Measurements from ENCODE around the gene AFF3.
"Not testable (repeated sequence)": the region's sequence is repeated elsewhere in the genome, so short reads cannot be mapped to it uniquely, and the experiment has no call there.

AFF3 gene

DNA sequence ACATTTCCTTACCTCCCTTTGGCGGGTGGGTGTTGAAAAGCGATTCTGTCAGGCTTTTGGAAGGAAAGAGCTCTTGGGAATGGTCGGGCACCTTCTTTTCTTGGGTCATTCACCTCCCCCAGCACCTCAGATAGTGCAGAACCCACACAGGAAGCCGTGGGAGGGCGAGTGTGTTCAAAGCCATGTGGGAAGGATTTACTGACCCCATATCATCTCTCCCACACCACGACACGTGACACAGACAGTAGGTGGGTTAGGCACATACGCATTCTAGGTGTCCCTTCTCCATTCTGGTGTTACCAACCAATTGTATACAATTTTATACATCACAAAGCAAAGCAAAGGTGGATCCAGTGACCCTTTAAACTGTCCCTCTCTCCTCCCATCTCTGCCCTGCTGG lies 388.9 kb downstream of the AFF3 start:
- no peak for DNase-seq (ENCODE audit: low read depth)

DNA sequence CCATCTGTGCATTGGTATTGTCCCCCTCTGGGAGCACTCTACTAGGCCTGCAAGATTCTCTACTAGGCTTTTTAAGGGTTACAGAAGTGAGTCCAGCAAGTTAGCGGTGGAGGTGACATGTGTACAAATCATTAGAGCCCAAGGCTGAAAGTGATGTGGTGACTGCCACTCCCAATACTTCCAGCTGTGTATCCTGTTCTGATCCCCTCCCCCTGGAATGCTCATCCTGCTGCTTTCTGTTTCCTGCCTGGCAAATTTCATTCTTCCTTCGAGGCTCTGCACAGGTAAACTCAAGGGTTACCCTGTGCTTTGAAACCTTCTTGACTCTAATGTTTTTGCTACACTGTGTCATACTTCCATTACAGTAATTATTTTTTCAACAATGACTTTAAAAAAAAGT lies 394.0 kb downstream of the AFF3 start:
- DNase-seq (ENCODE audit: low read depth), result no peak

DNA sequence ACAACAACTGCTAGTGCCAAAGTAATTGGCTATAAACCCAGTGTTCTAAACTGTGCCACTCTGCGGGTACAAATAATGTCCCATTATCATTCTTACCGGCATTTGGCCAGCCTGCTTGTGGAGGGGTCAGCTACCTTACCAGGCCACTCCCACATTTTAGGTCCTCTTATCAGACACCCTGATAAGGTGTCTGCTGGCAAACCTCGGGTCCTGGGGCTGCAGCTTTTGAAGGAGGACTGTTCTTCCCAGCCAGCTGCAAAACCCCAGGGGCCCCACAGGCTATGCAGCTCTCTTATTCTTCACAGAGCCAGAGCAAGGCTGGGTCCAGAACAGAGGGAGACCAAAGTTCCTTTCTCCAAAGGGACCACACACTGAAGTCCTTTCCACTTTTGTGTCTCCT lies 394.5 kb downstream of the AFF3 start:
- DNase-seq (ENCODE audit: low read depth), result no peak

DNA sequence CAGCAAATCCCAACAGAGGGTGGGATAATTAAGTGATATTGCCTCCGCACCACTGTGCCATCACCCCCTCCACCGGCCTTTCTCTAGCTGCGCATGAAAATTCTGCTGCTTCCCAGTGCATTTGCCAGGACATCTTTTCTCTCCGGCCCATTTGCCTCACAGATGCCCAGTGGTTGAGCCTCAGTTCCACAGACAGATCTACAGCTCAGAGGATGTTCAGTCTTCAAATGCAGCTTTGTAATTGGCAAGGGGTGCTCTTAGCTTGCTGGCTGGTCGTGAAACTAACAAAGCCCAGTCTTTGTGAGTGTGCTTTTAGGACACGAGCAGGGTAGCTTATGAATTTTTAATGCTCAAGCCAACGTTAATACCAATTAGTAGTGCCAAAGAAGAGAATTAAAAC lies 399.2 kb downstream of the AFF3 start:
- no peak for DNase-seq (ENCODE audit: low read depth)

DNA sequence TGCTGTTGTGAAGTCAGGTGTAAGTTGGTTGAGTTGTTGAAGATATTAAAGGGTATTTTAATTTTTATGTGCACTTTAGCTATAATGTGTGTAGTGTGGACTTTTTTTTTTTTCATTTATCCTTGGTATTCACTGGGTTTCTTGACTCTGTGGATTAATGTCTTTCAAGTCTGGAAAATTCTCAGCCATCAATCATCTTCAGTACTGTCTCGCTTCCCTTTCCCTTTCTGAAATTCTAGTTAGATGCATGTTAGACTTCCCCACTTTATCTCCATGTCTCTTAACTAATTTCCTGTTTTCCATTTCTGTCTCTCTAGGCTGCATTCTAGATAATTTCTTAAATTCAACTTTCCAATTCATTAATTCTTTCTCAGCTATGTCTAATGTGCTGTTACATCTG lies 404.9 kb downstream of the AFF3 start:
- DNase-seq (ENCODE audit: low read depth), result no peak

DNA sequence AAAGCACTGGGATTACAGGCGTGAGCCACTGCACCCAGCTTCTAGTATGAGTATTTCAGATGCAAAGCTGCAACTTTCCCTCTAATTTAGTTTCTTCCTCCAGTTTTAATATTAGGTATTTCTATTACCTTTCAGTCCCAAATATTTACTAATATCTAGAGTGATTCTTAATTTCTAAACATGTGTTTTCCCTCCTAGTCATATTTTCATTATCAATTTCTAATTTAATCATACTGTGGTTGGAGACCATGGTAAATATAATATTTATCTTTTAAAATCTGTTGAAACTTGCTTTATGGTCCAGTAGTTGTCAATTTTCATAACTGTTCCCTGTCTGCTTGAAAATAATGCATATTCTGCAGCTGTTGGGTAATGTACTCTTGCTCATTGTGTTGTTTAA lies 406.6 kb downstream of the AFF3 start:
- DNase-seq (ENCODE audit: low read depth), result no peak

DNA sequence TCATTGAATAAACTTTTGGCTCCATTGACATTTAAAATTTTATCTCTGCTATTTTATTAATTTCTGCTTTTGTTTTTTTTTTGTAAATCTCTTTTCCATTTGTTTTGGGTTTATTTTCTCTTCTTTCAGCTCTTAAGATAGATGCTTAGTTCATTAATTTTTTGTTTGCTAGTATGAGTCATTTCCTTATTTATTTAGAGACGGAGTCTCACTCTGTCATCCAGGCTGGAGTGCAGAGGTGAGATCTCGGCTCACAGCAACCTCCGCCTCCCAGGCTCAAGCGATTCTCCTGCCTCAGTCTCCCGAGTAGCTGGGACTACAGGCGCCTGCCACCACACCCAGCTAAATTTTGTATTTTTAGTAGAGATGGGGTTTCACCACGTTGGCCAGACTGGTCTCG lies 407.1 kb downstream of the AFF3 start:
- not testable (repeated sequence) for DNase-seq (ENCODE audit: low read depth)

DNA sequence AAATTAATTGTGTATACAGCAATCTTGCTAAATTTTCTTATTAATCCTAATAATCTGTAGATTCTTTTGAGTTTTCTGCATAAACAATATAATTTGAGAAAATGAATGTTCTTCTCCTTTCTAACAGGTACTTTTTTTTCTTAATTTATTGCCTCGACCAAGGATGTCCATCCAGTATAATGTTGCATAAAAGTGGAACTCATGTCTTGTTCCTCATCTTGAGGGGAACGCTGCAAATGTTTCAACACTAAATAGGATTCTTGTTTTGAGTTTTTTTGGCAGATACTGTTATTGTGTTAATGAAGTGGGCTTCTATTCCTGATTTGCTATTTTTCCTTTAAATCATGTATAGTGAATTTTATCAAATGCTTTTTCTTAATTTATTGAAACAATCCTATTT lies 408.2 kb downstream of the AFF3 start:
- DNase-seq (ENCODE audit: low read depth), result no peak

DNA sequence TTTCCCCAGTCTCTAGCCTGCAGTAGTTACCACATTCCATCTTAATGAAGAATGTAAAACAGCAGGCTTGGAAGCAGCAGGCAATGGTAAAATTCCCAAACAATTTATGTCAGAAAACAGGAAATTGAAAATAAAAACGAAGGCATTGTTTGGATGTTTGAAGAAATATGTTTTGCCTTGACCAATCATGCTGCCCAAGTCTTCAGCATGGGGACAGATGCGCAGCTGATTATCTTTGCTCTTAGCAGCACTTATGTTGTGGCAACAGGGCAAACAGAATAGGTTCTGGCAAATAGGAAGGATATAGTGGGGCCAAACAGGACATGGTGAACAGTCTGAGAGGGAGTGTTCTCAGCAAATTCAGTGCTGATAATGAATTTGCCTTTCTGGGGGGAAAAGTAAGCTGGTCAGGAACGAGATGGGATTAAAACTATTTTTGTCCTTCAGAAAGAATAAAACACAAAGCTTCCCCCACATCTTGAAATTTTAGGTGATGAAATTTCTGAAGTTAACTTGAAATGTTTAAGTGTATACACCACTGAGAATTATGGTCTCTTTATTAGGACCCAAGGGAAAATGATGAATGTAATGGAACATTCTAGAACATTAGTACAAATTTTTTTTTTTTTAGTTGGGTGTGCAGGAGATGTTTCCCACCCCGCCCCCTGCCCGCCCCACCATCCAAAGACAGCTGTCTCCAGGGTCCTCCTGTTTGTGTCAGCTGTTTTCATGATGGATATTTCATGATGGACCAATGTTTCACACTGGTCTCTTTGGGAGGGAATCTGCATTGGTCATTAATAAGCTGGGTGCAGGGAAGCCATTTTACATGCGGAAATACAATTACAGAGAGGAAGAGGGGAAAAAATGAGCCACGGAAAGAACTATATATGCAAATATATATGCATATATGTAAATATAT lies 413.0 kb downstream of the AFF3 start:
- DNase-seq (ENCODE audit: low read depth), result no peak

DNA sequence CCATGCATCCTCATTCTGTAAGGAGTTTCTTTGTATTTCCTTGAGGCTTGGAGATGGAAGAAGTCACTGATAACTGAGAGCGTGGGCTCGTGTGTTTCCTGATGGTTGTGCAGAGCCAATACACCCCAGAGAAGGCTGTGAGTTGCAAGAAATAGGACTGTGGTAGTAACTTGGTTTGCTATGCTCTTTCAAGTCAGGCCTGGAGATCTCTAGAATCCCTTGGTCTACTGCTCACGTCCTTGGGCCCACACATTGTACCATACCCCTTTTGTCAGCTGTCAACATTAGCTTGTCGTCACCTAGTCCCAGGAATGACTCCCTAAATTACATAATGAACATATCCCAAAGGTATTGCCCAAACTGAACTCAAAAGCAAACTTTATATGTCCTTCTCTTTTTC lies 414.2 kb downstream of the AFF3 start:
- DNase-seq (ENCODE audit: low read depth), result no peak

DNA sequence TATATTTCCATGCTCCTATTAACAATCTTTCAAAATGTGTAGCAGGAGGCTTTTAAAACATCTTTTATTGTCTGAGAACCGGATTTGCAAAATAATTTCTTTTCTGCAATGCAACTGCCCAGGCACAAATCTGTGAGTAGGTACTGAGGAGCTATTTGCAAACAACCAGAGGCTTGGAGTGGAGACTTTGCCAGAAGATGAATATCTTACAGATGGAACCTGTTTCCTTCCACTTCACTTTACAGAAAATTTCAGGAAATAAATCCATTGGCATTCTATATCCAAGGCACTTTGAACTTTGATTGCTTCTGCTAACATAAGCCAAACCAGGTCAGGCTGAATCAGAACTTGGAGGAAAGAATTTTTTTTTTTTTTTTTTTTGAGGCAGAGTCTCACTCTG lies 415.2 kb downstream of the AFF3 start:
- no peak for DNase-seq (ENCODE audit: low read depth)

DNA sequence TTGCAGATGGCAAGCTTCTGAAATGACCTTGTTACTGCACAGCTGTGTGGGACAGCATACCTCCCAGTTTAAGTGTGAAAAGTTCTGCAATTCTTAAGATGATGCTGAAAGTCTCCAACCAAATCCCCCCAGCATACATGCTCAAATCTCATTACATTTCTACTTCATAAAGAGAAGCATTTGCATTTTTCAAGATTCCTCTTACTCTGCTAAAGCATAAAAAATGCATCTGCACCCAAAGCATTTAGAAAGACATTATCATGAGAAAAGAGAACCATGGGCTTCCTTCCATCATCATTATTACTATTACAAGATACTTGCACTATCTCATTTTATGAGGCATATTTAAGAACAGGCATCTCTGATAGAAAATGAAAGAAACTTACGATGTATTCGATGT lies 415.7 kb downstream of the AFF3 start:
- no peak for DNase-seq (ENCODE audit: low read depth)

DNA sequence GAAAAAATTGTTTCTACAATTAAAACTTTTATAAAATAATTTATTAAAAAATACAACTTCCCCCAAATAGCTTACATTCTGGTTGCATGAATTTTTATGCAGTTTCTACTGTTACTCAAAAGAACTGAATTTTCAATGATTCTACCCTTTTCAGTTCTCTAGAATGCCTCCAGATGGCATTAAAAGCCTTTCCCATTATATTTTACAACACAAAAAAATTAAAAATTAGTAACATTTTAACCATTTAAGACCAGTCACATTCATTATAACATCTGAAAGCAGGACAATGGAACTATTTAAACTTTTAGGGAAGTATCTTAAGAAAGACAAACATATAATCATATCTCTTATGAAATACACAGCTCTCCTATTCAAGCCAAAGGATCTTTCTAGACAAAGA lies 416.6 kb downstream of the AFF3 start:
- no peak for DNase-seq (ENCODE audit: low read depth)

DNA sequence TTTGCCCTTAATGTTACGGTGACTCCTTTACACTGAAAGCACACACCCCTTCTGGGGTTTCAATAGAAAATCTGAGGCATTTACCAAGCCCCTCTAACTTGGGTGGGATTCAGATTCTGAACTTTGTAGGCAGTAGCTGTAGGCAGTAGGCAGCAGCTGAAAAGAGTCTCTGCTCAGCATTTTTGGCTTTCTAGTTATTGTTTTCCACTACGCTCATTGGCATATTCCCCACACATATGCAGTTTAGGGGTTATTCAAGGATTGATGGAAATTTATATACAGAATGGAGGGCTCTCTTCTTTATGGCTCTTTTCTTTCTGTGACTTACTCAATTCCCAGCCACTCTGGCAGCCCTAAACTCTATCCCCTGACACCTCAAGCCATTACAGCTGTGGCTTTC lies 419.9 kb downstream of the AFF3 start:
- no peak for DNase-seq (ENCODE audit: low read depth)

DNA sequence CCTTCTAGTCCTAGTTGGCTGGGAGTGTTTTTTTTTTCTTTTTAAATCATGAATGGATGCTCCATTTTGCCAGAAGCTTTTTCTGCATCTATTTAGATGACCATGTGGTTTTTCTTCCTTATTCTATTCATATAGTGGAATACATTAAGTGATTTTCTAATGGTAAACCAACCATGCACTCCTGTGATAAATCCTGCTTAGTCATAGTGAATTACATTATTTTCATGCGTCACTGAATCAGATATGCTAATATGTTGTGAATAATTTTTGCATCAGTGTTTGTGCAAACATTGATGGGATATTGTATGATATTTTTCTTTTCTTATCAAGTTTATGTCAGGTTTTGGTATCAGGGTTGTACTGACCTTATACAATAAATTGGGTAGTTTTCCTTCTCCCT lies 423.3 kb downstream of the AFF3 start:
- DNase-seq (ENCODE audit: low read depth), result no peak

DNA sequence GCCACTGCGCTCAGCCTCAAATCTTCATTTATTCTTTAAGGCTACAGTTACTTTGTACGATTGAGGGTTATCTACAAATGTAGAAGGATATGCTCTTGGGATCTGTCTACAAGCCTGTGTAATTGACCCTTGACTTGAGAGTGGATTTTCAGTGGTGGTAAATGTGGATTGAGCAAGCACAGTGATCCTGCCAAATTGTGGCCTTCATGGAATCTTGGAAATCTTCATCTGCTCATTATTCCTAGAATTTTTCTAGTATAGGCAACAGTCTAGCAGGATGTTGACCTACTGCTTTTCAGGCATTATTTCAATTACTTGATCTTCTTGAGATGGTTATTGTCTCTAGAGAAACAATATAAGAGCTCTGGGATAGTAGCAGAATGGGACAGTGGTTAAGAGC lies 426.4 kb downstream of the AFF3 start:
- no peak for DNase-seq (ENCODE audit: low read depth)

DNA sequence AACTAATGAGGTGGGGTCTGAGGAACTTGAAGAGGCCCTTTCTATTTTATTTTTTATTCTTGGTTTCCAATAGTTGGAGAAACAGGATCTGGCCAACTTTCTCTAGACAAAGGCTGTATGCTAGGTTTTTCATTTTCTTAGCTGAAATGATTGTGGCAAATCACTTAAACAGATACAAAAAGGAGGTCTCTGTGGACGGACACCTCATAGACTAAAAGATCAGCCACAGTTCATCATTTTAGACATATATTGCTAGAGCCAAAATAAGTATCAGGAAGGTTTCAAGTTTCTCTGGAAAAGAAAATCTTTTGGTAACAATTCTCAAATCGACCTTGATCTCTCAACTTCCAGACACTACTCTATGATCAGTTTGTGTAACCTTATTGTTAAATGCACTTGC lies 428.0 kb downstream of the AFF3 start:
- DNase-seq (ENCODE audit: low read depth), result no peak

DNA sequence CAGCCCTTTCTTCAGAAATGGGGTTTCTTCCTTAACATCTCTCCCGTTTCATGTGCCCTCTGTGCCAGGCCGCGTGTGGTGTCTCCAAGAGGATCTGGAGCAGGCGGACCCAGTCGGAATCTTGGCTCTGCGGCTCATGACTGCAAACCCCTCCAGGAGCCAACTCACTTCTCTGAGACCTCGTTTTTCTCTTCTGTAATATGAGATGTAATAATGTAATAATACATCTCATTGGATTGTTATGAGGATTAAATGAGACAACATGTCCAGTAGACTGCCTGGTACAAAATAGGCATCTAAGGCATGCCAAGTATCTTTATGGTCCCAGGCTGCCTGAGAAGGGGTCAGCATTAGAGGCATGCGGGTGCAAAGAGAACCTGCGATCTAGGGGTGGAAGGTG lies 431.2 kb downstream of the AFF3 start:
- DNase-seq (ENCODE audit: low read depth), result no peak

DNA sequence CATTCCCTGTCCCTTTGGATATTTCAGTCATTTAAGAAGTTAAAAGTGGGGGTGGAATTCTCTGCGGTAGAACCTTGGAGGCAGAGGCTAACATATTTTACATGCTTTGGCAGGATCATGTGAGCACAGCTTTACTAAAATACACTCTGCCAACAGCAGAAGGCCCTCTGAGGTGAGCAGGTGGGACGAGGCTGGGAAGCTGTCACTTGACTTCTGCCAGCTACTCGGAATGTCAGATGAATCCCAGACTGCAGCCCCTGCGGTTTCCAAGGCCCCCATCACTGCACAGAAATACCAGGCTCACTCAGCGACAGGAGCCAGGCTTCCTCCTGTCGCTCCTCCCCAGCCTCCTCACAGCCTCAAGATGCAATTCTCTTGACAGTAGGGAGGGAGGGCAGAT lies 431.7 kb downstream of the AFF3 start:
- no peak for DNase-seq (ENCODE audit: low read depth)

DNA sequence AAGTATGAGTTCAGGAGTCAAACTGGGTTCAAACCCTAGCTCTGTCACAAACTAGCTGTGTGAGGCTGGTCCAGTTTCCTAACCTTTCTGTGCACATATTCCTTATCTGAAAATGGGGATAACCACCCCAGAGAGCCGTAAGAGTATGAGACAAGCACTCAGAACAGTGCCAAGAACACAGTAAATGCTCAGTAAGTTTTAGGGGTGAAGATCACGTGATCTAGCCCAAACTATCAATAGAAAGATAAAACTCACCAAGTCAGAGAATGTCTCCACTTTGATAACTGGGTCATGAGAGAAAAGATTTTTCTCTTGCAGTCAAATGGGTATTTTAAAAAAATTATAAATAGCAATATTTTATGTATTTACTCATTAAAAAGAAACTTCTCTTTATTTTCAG lies 433.2 kb downstream of the AFF3 start:
- DNase-seq (ENCODE audit: low read depth), result no peak

DNA sequence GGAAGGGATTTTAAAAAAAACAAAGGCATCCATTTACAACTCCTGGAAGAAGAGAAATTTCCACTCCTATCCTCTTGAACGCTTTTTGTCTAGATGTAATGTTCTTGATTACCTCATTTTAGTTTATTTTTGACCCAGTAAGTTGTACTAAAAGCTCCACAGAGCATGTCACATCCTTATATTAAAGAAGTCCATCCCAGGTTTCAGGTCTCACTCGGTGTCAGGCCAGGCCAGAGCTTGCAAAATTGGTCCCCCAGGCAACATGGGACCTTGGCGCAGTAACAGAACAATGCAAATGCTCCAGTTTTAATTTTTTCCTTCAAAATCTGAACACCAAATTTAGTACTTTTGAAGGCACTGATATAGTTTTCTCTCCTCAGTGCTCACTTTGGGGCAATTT lies 434.2 kb downstream of the AFF3 start:
- DNase-seq (ENCODE audit: low read depth), result no peak

DNA sequence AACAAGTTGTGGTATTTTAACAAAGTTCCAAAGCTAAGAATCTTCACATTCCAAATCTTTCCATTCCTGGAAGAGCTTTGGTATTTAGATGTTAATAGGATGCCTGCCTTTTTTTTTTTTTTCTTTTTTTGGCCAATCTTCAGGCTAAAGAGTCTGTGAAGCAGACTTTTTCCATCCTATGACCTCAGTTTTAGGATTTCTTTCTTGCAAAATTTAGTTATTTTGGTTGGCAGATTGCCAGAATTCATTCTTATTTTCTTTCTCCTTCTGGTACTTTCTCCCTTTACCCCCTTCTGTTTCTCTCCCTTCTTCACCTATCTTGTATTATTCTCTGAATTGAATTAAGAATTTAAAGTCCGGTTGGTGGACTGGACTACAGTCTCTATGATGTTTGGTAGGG lies 434.8 kb downstream of the AFF3 start:
- no peak for DNase-seq (ENCODE audit: low read depth)

DNA sequence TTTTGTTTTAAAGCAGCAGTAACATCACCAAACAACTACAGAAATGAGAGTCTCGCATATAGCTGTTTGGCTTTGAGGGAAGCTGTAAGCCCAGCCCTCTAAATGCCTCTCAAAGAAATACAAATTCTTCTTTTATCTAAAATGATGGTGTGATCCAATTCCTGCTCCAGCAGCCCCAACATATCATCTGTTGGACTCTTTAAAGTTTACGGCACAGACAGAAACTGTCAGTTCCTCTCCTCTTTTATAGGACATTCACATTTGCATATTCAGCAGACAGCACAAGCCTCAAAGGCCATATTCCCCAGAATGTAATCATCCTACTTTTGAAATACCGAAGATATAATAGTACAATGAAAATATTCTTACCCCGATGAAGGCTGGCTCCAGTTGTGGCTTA lies 435.7 kb downstream of the AFF3 start:
- no peak for DNase-seq (ENCODE audit: low read depth)

DNA sequence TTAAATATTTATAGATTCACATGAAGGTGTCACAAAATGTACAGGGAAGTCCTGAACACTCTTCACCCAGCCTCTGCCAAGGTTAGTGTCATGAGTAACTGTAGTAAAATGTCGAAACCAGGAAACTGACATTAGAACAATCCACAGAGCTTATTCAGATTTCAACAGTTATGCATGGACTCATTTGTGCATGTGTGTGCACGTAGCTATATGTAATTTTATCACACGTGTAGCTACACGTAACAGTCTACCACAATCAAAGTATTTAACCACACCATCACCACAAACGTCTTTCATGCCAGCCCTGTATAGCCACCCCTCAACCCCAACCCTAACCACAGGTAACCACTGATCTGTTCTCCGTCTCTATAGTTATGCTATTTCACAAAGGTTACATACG lies 440.9 kb downstream of the AFF3 start:
- no peak for DNase-seq (ENCODE audit: low read depth)

Measured in stimulated activated CD8-positive, alpha-beta memory T cell treated with anti-CD3 and anti-CD28 coated beads, Interleukin-4, amount 100 ng/mL, for 24 hours (primary cell).